H1 (cell line): ENCODE measurements around the gene CCDC174. TPM values are rescaled to one million over a fixed set of nuclear protein-coding genes. Genes with fewer than 3 reads are reported as not detected.

ENCODE experiments used
- CTCF ChIA-PET: fragments of 300-600 bp; sonication (Branson Sonifier 250); formaldehyde crosslinking; loops from one replicate; lab custom pipeline; 2021; ENCODE audit not compliant: partially characterized antibody; lab: Charles Lee
- POLR2A ChIA-PET: fragments of 300-600 bp; sonication (Branson Sonifier 250); formaldehyde crosslinking; loops from one replicate; lab custom pipeline; 2021; ENCODE audit warnings: inconsistent platforms; ENCODE audit not compliant: partially characterized antibody; lab: Charles Lee
- DNase-seq, 2 experiments: peaks; one replicate each; pipeline versions ENCODE4 v3.0.0 to v3.0.0-alpha.2; 2010 to 2022; ENCODE audit warnings: low spot score in 2 of 2, low read depth in 1 of 2, mixed read lengths in 1 of 2
- FAIRE-seq: peaks from 2 replicates; lab custom pipeline; 2011; peaks lifted over from hg19 to GRCh38; lab: Jason Lieb, UNC
- H2AFZ ChIP-seq: 2 replicates; pipeline ENCODE4 v1.8.1; 2012; ENCODE audit warnings: low read length, inconsistent platforms
- H2AK5ac ChIP-seq: 2 replicates; pipeline ENCODE4 v1.6.1; 2013; ENCODE audit warnings: low read depth, low read length
- H2BK120ac ChIP-seq: replicated peaks from 2 replicates; pipeline ENCODE3; 2013; ENCODE audit warnings: low read depth, low read length, inconsistent platforms
- H2BK12ac ChIP-seq: 2 replicates; pipeline ENCODE4 v1.6.1; 2013; ENCODE audit warnings: low read depth, low read length
- H2BK15ac ChIP-seq: 2 replicates; pipeline ENCODE4 v1.6.1; 2013; ENCODE audit warnings: low read length
- H2BK20ac ChIP-seq: 2 replicates; pipeline ENCODE4 v1.6.1; 2013; ENCODE audit warnings: low read length
- H2BK5ac ChIP-seq: 2 replicates; pipeline ENCODE4 v1.6.1; 2013; ENCODE audit warnings: low read depth, low read length
- H3K14ac ChIP-seq: 2 replicates; pipeline ENCODE4 v1.6.1; 2013; ENCODE audit warnings: inconsistent platforms; ENCODE audit not compliant: insufficient read length
- H3K18ac ChIP-seq: 2 replicates; pipeline ENCODE4 v1.6.1; 2013; ENCODE audit warnings: low read length; ENCODE audit errors: extremely low read depth
- H3K23ac ChIP-seq: 2 replicates; pipeline ENCODE4 v1.6.1; 2013; ENCODE audit warnings: inconsistent platforms; ENCODE audit not compliant: insufficient read length
- H3K23me2 ChIP-seq: 2 replicates; pipeline ENCODE4 v1.6.1; 2013; ENCODE audit warnings: low read depth, low read length
- H3K27ac ChIP-seq: 2 replicates; pipeline ENCODE4 v1.6.1; 2011; ENCODE audit warnings: low read depth, low read length, inconsistent platforms
- H3K27me3 ChIP-seq, 4 experiments: replicated peaks in 1 of 4; 1 replicate in 1 of 4; 2 replicates in 3 of 4; pipeline versions ENCODE4 v1.6.1 to v1.8.1; 2011 to 2013; ENCODE audit warnings: low read length in 3 of 4, mild to moderate bottlenecking in 3 of 4, inconsistent platforms in 2 of 4, mixed read lengths in 2 of 4, moderate library complexity in 1 of 4; ENCODE audit not compliant: control insufficient read depth in 3 of 4, insufficient read depth in 3 of 4; ENCODE audit errors: extremely low read depth in 1 of 4
- H3K36me3 ChIP-seq, 4 experiments: 2 replicates each; pipeline versions ENCODE4 v1.6.1 to v1.8.1; 2011 to 2013; ENCODE audit warnings: mild to moderate bottlenecking in 4 of 4, low read length in 3 of 4, moderate library complexity in 2 of 4, control low read depth in 1 of 4, inconsistent platforms in 1 of 4; ENCODE audit not compliant: insufficient read depth in 4 of 4, control insufficient read depth in 2 of 4
- H3K4ac ChIP-seq: replicated peaks from 2 replicates; pipeline ENCODE3; 2013; ENCODE audit warnings: low read length, low read depth, mixed read lengths, inconsistent platforms; ENCODE audit not compliant: insufficient read length
- H3K4me1 ChIP-seq, 4 experiments: replicated peaks in 1 of 4; 1 replicate in 1 of 4; 2 replicates in 3 of 4; pipeline versions ENCODE4 v1.6.1 to v1.8.1; 2011 to 2013; ENCODE audit warnings: low read length in 3 of 4, inconsistent platforms in 2 of 4, mixed read lengths in 1 of 4; ENCODE audit not compliant: insufficient read depth in 4 of 4, control insufficient read depth in 3 of 4
- H3K4me2 ChIP-seq, 2 experiments: 2 replicates each; pipeline versions ENCODE4 v1.6.1 to v1.8.1; 2011 to 2013; ENCODE audit warnings: low read depth in 2 of 2, low read length in 2 of 2, control low read depth in 1 of 2, inconsistent platforms in 1 of 2, mild to moderate bottlenecking in 1 of 2; ENCODE audit not compliant: insufficient read depth in 1 of 2
- H3K4me3 ChIP-seq, 4 experiments: fragments of 200-600, 300-600 bp in 1 of 4; sonication (generic), shearing (Covaris generic), sonication (Bioruptor Twin) in 1 of 4; 2 replicates each; pipeline versions ENCODE4 v1.5.1 to v1.8.1; 2011 to 2016; ENCODE audit warnings: low read length in 4 of 4, low read depth in 3 of 4, control low read depth in 2 of 4, inconsistent platforms in 2 of 4, mild to moderate bottlenecking in 2 of 4, mixed read lengths in 1 of 4, moderate library complexity in 1 of 4; ENCODE audit not compliant: insufficient read depth in 2 of 4; ENCODE audit errors: extremely low read depth in 1 of 4
- H3K56ac ChIP-seq: replicated peaks from 2 replicates; pipeline ENCODE3; 2013; ENCODE audit warnings: low read depth, mild to moderate bottlenecking, mixed read lengths, low read length, inconsistent platforms; ENCODE audit not compliant: insufficient read length
- H3K79me1 ChIP-seq: 2 replicates; pipeline ENCODE4 v1.6.1; 2013; ENCODE audit warnings: low read depth, low read length, control low read depth
- H3K79me2 ChIP-seq, 2 experiments: 2 replicates each; pipeline versions ENCODE4 v1.6.1 to v1.8.1; 2012 to 2013; ENCODE audit warnings: low read length in 2 of 2, mild to moderate bottlenecking in 2 of 2, inconsistent platforms in 1 of 2; ENCODE audit not compliant: insufficient read depth in 2 of 2, control insufficient read depth in 1 of 2
- H3K9ac ChIP-seq, 4 experiments: replicated peaks in 1 of 4; 1 replicate in 1 of 4; 2 replicates in 3 of 4; pipeline versions ENCODE4 v1.6.1 to v1.8.1; 2011 to 2013; ENCODE audit warnings: low read depth in 3 of 4, low read length in 3 of 4, control low read depth in 2 of 4, mild to moderate bottlenecking in 2 of 4, moderate library complexity in 2 of 4, inconsistent platforms in 1 of 4; ENCODE audit errors: extremely low read depth in 1 of 4
- H3K9me3 ChIP-seq, 2 experiments: 2 replicates each; pipeline versions ENCODE4 v1.6.1 to v1.8.1; 2012 to 2013; ENCODE audit warnings: mild to moderate bottlenecking in 2 of 2, moderate library complexity in 2 of 2, control low read depth in 1 of 2, inconsistent platforms in 1 of 2, low read depth in 1 of 2, low read length in 1 of 2, mixed read lengths in 1 of 2; ENCODE audit not compliant: insufficient read depth in 2 of 2
- H4K20me1 ChIP-seq, 2 experiments: replicated peaks in 1 of 2; 2 replicates each; pipeline versions ENCODE3 to v1.8.1; 2011 to 2013; ENCODE audit warnings: inconsistent platforms in 2 of 2, low read length in 2 of 2, mild to moderate bottlenecking in 1 of 2; ENCODE audit not compliant: insufficient read depth in 2 of 2, control insufficient read depth in 1 of 2
- H4K5ac ChIP-seq: 2 replicates; pipeline ENCODE4 v1.6.1; 2013; ENCODE audit warnings: low read length, low read depth, mixed read lengths, inconsistent platforms; ENCODE audit not compliant: insufficient read length
- H4K8ac ChIP-seq: 2 replicates; pipeline ENCODE4 v1.8.0; 2013; ENCODE audit warnings: mild to moderate bottlenecking, moderate library complexity, low read length, inconsistent platforms; ENCODE audit not compliant: insufficient read depth; ENCODE audit errors: extremely low read depth
- H4K91ac ChIP-seq: replicated peaks from 2 replicates; pipeline ENCODE3; 2013; ENCODE audit warnings: low read length, mixed read lengths, inconsistent platforms; ENCODE audit not compliant: insufficient read length
- RAD21 ChIP-seq, 2 experiments: IDR thresholded peaks in 1 of 2; conservative IDR thresholded peaks in 1 of 2; 2 replicates each; pipeline ENCODE4 v1.6.1; 2011; ENCODE audit warnings: low read depth in 2 of 2, low read length in 2 of 2, improper control_type of control experiment in 1 of 2, inconsistent platforms in 1 of 2, mild to moderate bottlenecking in 1 of 2, moderate library complexity in 1 of 2
- SRF ChIP-seq: IDR thresholded peaks from 2 replicates; pipeline ENCODE4 v1.6.1; 2011; ENCODE audit warnings: mild to moderate bottlenecking, low read depth, low read length, moderate library complexity
- YY1 ChIP-seq: IDR thresholded peaks from 2 replicates; pipeline ENCODE4 v1.6.1; 2011; ENCODE audit warnings: low read depth, mild to moderate bottlenecking, low read length
- WGBS, 2 experiments: shearing (Covaris generic) in 1 of 2; methylation state at CpG; one replicate each; pipeline versions ENCODE4 v1.1.6 to v1.1.7; 2013 to 2015; ENCODE audit warnings: low lambda C conversion rate in 2 of 2, mixed read lengths in 2 of 2, inconsistent platforms in 1 of 2, low coverage in 1 of 2, missing lambda C conversion rate in 1 of 2; ENCODE audit not compliant: insufficient replicate concordance in 2 of 2, insufficient coverage in 1 of 2, insufficient read length in 1 of 2; ENCODE audit errors: extremely low coverage in 1 of 2, missing lambda C conversion rate in 1 of 2; 5-methylcytosine and 5-hydroxymethylcytosine counted together
- polyA plus RNA-seq, 7 experiments: library from polyadenylated mRNA; depleted of rRNA in 3 of 7; stranded (reverse) in 5 of 7; unstranded in 2 of 7; fragments of >200 nt in 5 of 7; fragments of 200-250 nt in 2 of 7; gene quantifications; 1 replicate in 5 of 7; 2 replicates in 1 of 7; 4 replicates in 1 of 7; pipeline versions ENCODE4 v1.2.1 to v1.2.3, GENCODE V29; 2011 to 2013; ENCODE audit warnings: missing spikeins in 2 of 7, mixed read lengths in 2 of 7
- total RNA-seq: library from RNA; stranded (reverse); fragmentation: NEBNext Ultra II Directional; extraction: Animal tissue kit (Norgen Biotek cat#: 25700); gene quantifications from 2 replicates; pipeline ENCODE4 v1.2.1, GENCODE V29; 2021
- TF ChIP-seq, protein P1 (sequence below), 3 experiments: IDR thresholded peaks; 1 replicate in 2 of 3; 2 replicates in 1 of 3; pipeline versions ENCODE4 v1.5.1 to v1.6.1; 2011; ENCODE audit warnings: low read length in 3 of 3, mild to moderate bottlenecking in 3 of 3, inconsistent platforms in 2 of 3, low read depth in 1 of 3, moderate library complexity in 1 of 3; ENCODE audit not compliant: insufficient read depth in 1 of 3; ENCODE audit errors: control extremely low read depth in 1 of 3

Gene CCDC174
- total and polyA plus RNA-seq, 2 of the 8 experiments (the other 6 are each of a cell fraction or from before 2014, with no cell fraction given) = 3.5 to 11.9 TPM

DNA sequence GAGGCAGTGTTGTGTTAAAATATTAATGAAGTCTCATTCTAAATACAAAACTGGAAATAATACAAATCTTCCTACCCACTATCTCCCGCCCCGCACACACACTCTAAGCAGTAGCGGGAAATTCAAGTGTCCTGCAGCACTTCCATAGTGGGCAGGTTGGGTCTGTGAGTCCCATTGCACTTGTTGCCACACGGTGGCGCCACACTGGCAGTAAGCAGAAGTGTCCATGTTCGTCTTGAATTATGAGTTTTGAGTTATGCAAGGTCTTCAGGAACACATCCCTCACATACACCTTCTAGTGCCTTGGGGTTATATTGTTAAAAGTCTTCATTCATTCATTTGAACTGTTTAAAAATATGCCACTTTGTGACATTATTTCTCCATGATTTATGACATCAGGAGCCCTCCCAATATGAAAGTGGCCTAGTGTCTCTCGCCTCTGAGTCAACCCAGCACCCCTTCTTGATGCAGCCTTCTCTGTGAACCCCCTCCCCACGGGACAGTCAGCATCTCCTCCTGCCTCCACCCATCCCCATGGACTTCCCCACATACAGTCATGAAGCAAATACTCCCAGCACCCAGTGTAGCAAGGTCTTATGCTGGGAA, 17.6 kb upstream of the CCDC174 start:
- Histone ChIP-seq H4K91ac (no peak overlapping the region), H2AFZ (no peak overlapping the region), H3K4me1 (no peaks in the 10 kb centered on the region), H3K18ac (no peak overlapping the region), H3K79me1 (no peaks in the 10 kb centered on the region), H3K56ac (no peak overlapping the region), H4K5ac (no peak overlapping the region), H3K27ac (no peak overlapping the region), H3K4me2 (no peak overlapping the region), H4K20me1 (no peaks in the 10 kb centered on the region), H3K9ac (no peak overlapping the region), H3K36me3 (no peaks in the 10 kb centered on the region), H2BK20ac (no peak overlapping the region), H3K23ac (no peak overlapping the region), H2BK5ac (no peak overlapping the region), H4K8ac (no peak overlapping the region), H2BK120ac (no peak overlapping the region), H2AK5ac (no peak overlapping the region), H3K4me3 (no peak overlapping the region), H3K4ac (no peak overlapping the region), H2BK15ac (no peak overlapping the region), H3K14ac (no peak overlapping the region), H3K79me2 (no peaks in the 10 kb centered on the region), H2BK12ac (no peak overlapping the region), H3K27me3 (no peaks in the 10 kb centered on the region; a peak in 1 of 7 replicates), H3K23me2 (no peaks in the 10 kb centered on the region), H3K9me3 (no peaks in the 10 kb centered on the region)
- DNase-seq (peak in 1 of 2 experiments; percentile 57), FAIRE-seq (peak; percentile 81)
- TF ChIP-seq SRF (no peak), RAD21 (IDR thresholded peaks at IDR 0.05 in 1 of 2, conservative IDR thresholded peaks at IDR 0.05 in 1 of 2; ENCODE audit: low read depth in 2 of 2, low read length in 2 of 2) (peak; percentile 54 to 67), YY1 (peak; percentile 35; the same call in 1 of the 2 replicates)
- TF ChIP-seq, protein P1, sequence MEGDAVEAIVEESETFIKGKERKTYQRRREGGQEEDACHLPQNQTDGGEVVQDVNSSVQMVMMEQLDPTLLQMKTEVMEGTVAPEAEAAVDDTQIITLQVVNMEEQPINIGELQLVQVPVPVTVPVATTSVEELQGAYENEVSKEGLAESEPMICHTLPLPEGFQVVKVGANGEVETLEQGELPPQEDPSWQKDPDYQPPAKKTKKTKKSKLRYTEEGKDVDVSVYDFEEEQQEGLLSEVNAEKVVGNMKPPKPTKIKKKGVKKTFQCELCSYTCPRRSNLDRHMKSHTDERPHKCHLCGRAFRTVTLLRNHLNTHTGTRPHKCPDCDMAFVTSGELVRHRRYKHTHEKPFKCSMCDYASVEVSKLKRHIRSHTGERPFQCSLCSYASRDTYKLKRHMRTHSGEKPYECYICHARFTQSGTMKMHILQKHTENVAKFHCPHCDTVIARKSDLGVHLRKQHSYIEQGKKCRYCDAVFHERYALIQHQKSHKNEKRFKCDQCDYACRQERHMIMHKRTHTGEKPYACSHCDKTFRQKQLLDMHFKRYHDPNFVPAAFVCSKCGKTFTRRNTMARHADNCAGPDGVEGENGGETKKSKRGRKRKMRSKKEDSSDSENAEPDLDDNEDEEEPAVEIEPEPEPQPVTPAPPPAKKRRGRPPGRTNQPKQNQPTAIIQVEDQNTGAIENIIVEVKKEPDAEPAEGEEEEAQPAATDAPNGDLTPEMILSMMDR (IDR thresholded peaks at IDR 0.05; ENCODE audit: control extremely low read depth in 1 of 3, insufficient read depth in 1 of 3, low read depth in 1 of 3, low read length in 3 of 3) = peak; percentile 84 to 99 (median 95)
- POLR2A ChIA-PET = interaction anchor here (0.6 kb wide), 1 partner anchor 60 kb away, joined by 3 read pairs; no protein-coding TSS in a partner anchor
- 49% methylated on average over 8 of the region's 8 CpGs; no CpG with 5 or more reads in 1 of the 2 experiments for WGBS, 2 experiments
- CTCF ChIA-PET = interaction anchor here (0.7 to 3.8 kb wide), 17 partner anchors 8 to 227 kb away, joined by 3 to 35 read pairs (median 9); partner anchors contain the start of gene CCDC174
